Upper lobe of left lung (tissue), 4 donors: Measurements from ENCODE around the gene DIMT1.

Experiments
- POLR2AphosphoS5 ChIP-seq, 2 donors: sonication (generic); formaldehyde crosslinking; IDR thresholded peaks; one replicate each; pipeline ENCODE4 v1.5.1; 2017; ENCODE audit warnings: antibody characterized with exemption in 2 of 2
- TF ChIP-seq, protein P1 (sequence below), 6 experiments: fragments of 450-650 bp in 4 of 6; fragments of 200-600 bp in 2 of 6; sonication (generic) in 2 of 6; IDR thresholded peaks; one replicate each; pipeline ENCODE4 v1.5.1; 2016 to 2019; ENCODE audit warnings: antibody characterized with exemption in 6 of 6

DNA sequence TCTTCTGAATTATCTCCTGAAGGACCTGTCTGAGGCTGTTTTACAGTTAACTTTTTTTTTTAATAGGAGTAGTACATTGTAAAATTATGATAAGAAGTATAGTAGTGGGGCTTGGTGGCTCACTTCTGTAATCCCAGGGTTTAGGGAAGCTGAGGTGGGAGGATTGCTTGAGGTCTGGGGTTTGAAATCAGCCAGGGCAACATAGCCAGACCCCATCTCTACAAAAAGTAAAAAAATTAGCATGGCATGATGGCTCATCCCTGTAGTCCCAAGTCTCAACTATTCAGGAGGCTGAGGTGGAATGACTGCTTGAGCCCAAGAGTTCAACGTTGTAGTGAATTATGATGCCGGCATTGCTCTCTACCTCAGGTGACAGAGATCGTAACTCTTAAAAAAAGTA is 15.9 kb upstream of the DIMT1 start:
- TF ChIP-seq, protein P1, sequence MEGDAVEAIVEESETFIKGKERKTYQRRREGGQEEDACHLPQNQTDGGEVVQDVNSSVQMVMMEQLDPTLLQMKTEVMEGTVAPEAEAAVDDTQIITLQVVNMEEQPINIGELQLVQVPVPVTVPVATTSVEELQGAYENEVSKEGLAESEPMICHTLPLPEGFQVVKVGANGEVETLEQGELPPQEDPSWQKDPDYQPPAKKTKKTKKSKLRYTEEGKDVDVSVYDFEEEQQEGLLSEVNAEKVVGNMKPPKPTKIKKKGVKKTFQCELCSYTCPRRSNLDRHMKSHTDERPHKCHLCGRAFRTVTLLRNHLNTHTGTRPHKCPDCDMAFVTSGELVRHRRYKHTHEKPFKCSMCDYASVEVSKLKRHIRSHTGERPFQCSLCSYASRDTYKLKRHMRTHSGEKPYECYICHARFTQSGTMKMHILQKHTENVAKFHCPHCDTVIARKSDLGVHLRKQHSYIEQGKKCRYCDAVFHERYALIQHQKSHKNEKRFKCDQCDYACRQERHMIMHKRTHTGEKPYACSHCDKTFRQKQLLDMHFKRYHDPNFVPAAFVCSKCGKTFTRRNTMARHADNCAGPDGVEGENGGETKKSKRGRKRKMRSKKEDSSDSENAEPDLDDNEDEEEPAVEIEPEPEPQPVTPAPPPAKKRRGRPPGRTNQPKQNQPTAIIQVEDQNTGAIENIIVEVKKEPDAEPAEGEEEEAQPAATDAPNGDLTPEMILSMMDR (IDR thresholded peaks at IDR 0.05), result no peak
- TF ChIP-seq POLR2AphosphoS5 (IDR thresholded peaks at IDR 0.05), result no peak
